ENCODE data around the gene EDN2. TPM values are rescaled to one million over a fixed set of nuclear protein-coding genes. Genes with fewer than 3 reads are reported as not detected.

Gene EDN2
- total RNA-seq, 1 experiment from 2014 or later, result 0.24 TPM

- Histone ChIP-seq H2AK5ac (ENCODE audit: insufficient read length, low read length) (no peak overlapping the region), H3K4me1 (ENCODE audit: insufficient read depth, low read length) (no peaks in the 10 kb centered on the region), H2BK120ac (ENCODE audit: low read depth, low read length, poor library complexity, severe bottlenecking) (no peak overlapping the region), H3K27ac (ENCODE audit: insufficient read length, low read depth, low read length) (no peak overlapping the region), H2BK15ac (ENCODE audit: low read depth, low read length) (no peak overlapping the region), H2AFZ (ENCODE audit: low read length) (no peak overlapping the region), H3K9ac (ENCODE audit: extremely low read depth, insufficient read length, low read length) (no peak overlapping the region), H3T11ph (ENCODE audit: low read length) (no peak overlapping the region), H3K23ac (ENCODE audit: insufficient read length, low read depth, low read length) (no peak overlapping the region), H4K8ac (replicated peaks; ENCODE audit: insufficient read length, low read depth, low read length) (no peak overlapping the region), H3K27me3 (ENCODE audit: insufficient read depth, low read length) (no peaks in the 10 kb centered on the region), H3K14ac (ENCODE audit: insufficient read depth, low read length) (no peak overlapping the region), H3K79me2 (ENCODE audit: insufficient read depth, low read length) (no peaks in the 10 kb centered on the region), H3K18ac (ENCODE audit: insufficient read length, low read depth, low read length) (no peak overlapping the region), H3K4ac (ENCODE audit: low read depth, low read length) (no peak overlapping the region), H4K20me1 (ENCODE audit: control insufficient read depth, insufficient read depth, insufficient read length) (no peaks in the 10 kb centered on the region), H4K91ac (ENCODE audit: insufficient read length, low read depth, low read length) (no peak overlapping the region), H4K5ac (ENCODE audit: insufficient read length, low read depth, low read length) (no peak overlapping the region), H3K56ac (ENCODE audit: insufficient read length, low read depth, low read length) (no peak overlapping the region), H2BK5ac (ENCODE audit: insufficient read length, low read length) (no peak overlapping the region), H3K79me1 (ENCODE audit: insufficient read depth, low read depth, low read length, poor library complexity, severe bottlenecking) (no peaks in the 10 kb centered on the region), H3K9me3 (ENCODE audit: control insufficient read depth, low read depth, low read length) (no peaks in the 10 kb centered on the region), H3K23me2 (ENCODE audit: insufficient read length, low read depth, low read length, poor library complexity, severe bottlenecking) (no peaks in the 10 kb centered on the region), H2BK20ac (ENCODE audit: low read depth, low read length, poor library complexity, severe bottlenecking) (no peak overlapping the region), H2BK12ac (ENCODE audit: insufficient read length, low read depth, low read length) (no peak overlapping the region), H3K4me2 (ENCODE audit: insufficient read depth, insufficient read length, low read length) (no peak overlapping the region)
- Mint-ChIP-seq H3K36me3 (ENCODE audit: insufficient read depth in 1 of 3, low read depth in 3 of 3) (peaks cover 0 to 5% (median 2%) of the 10 kb centered on the region in 3 experiments; a peak in 2 of 7 replicates), H3K4me1 (no peaks in the 10 kb centered on the region), H3K27me3 (ENCODE audit: low read depth) (peaks cover 23% of the 10 kb centered on the region), H3K9me3 (peaks cover 22 to 35% of the 10 kb centered on the region in 2 experiments; a peak in 4 of 5 replicates), H3K27ac (peak overlapping the region in 1 of 3 experiments; percentile 10; a peak in 1 of 7 replicates), H3K4me3 (no peak overlapping the region; a peak in 1 of 5 replicates)
- no peak for DNase-seq
- WGBS (ENCODE audit: extremely low coverage, insufficient read length, low lambda C conversion rate), result 100% methylated on average over 2 of the region's 23 CpGs
- peak; percentile 29; the same call in 1 of the 3 replicates for TF ChIP-seq CTCF (conservative IDR thresholded peaks at IDR 0.05)
These were observed 45.3 kb upstream of the EDN2 start for GRCh38 chr1:41529621-41530395.

All from H9 (cell line).